Adrenal gland (tissue), 12 donors: ENCODE data around the gene PRPS1. TPM values are rescaled to one million over a fixed set of nuclear protein-coding genes. Genes with fewer than 3 reads are reported as not detected.
"Not testable (repeated sequence)": the region's sequence is repeated elsewhere in the genome, so short reads cannot be mapped to it uniquely, and the experiment has no call there.

Source experiments
- DNase-seq, 7 donors: peaks; one replicate each; pipeline ENCODE4 v3.0.0-alpha.2; 2019 to 2020
- H3K27ac ChIP-seq, 5 donors: fragments of 200-600 bp; sonication (generic) in 4 of 5; 1 replicate in 3 of 5; 2 replicates in 2 of 5; pipeline versions ENCODE4 v1.5.1 to v1.8.0; 2016 to 2020; ENCODE audit warnings: mild to moderate bottlenecking in 1 of 5
- H3K27me3 ChIP-seq: fragments of 200-600 bp; 2 replicates; pipeline ENCODE4 v1.8.0; 2021
- H3K36me3 ChIP-seq, 2 donors: fragments of 200-600 bp; replicated peaks in 1 of 2; 1 replicate in 1 of 2; 2 replicates in 1 of 2; pipeline versions ENCODE4 v1.5.1 to v1.8.0; 2018 to 2022
- H3K4me1 ChIP-seq, 2 donors: fragments of 200-600 bp; replicated peaks in 1 of 2; 1 replicate in 1 of 2; 2 replicates in 1 of 2; pipeline versions ENCODE4 v1.5.1 to v1.8.0; 2018 to 2021
- H3K4me3 ChIP-seq, 4 donors: fragments of 200-600 bp; sonication (generic) in 3 of 4; one replicate each; pipeline ENCODE4 v1.5.1; 2016 to 2018
- H3K9me3 ChIP-seq, 3 donors: fragments of 200-600 bp; sonication (generic) in 1 of 3; replicated peaks in 1 of 3; 1 replicate in 2 of 3; 2 replicates in 1 of 3; pipeline versions ENCODE4 v1.5.1 to v1.8.0; 2016 to 2021
- POLR2A ChIP-seq, 2 donors: fragments of 450-650 bp; IDR thresholded peaks; one replicate each; pipeline ENCODE4 v1.6.1; 2017; ENCODE audit warnings: antibody characterized with exemption in 2 of 2, mild to moderate bottlenecking in 2 of 2, moderate library complexity in 1 of 2
- WGBS, 4 donors: extraction: QIAGEN DNeasy Blood & Tissue Kit in 2 of 4; methylation state at CpG; one replicate each; pipeline versions ENCODE4 v1.1.5 to v1.1.7; 2013 to 2017; 5-methylcytosine and 5-hydroxymethylcytosine counted together
- intact Hi-C, 2 donors: fragments of 100-400 bp; cut with DNase I; formaldehyde crosslinking; loops; one replicate each; pipeline versions ENCODE4 v1.14.1 to v1.15.0; 2022 to 2023
- polyA plus RNA-seq, 3 donors: library from polyadenylated mRNA; stranded (reverse); fragments of 200-250 nt in 2 of 3; fragments of 350-450 nt in 1 of 3; fragmentation: Illumina TruSeq in 1 of 3; extraction: RNeasy Lipid Tissue Mini Kit (QIAGEN cat#74804) in 1 of 3; gene quantifications; one replicate each; pipeline ENCODE4 v1.2.3, GENCODE V29; 2013 to 2014
- total RNA-seq, 9 donors: library from RNA; depleted of rRNA in 4 of 9; stranded (reverse); fragments of >200 nt in 4 of 9; fragments of 120-200 nt in 1 of 9; fragmentation: NEBNext Ultra II Directional in 1 of 9; extraction: Animal tissue kit (Norgen Biotek cat#: 25700) in 1 of 9; gene quantifications; one replicate each; pipeline versions ENCODE4 v1.1.0 to v1.2.4, GENCODE V29; 2013 to 2023
- TF ChIP-seq, protein P1 (sequence below), 6 experiments: fragments of 450-650 bp in 4 of 6; fragments of 200-600 bp in 2 of 6; sonication (generic) in 1 of 6; IDR thresholded peaks; 1 replicate in 5 of 6; 2 replicates in 1 of 6; pipeline versions ENCODE4 v1.5.1 to v1.8.0; 2016 to 2021; ENCODE audit warnings: antibody characterized with exemption in 6 of 6, mild to moderate bottlenecking in 2 of 6, moderate library complexity in 1 of 6
- donor health status: healthy with polysubstance abuse.
- donor health status: Bipolar disorder and iron deficiency.
- donor health status: DM: yes; HTN: yes; CAD: no.
- donor health status: DM: no; HTN: no; CAD: no.
- donor health status: DM: no; HTN: no; CAD: no.
- donor health status: DM: yes; HTN: yes; CAD: no.

The PRPS1 gene
- total and polyA plus RNA-seq, 12 donors: 8.9 to 78.3 (median 33.3) TPM

DNA sequence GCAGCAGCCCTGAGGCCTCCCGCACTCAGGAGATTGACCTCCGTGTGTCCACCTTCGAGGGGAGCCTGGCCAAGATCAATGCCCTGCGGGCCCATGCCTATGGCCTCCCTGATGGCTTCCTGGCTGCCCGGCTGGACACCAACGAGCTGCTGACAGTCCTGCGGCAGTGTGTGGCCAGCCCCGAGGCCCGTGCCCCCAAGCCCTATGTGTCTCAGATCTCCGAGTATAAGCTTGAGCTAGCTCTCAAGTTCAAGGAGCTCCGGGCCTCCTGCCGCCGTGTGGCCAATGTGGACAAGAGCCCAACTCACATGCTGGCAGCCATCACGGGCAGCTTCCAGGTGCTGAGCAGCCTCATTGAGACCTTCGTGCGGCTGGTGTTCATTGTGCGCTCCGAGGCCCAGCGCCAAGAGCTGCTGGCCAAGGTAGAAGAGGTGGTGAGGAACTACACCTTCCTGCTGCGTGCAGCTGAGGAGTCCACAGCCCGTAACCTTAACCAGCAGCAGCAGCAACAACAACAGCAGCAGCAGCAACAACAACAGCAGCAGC is 25.5 kb upstream of the PRPS1 start:
- H3K27me3 ChIP-seq: peaks cover 5% of the 10 kb centered on the region
- intact Hi-C loops: no loop called here
- no peaks in the 10 kb centered on the region for H3K9me3 ChIP-seq
- H3K4me1 ChIP-seq: no peaks in the 10 kb centered on the region
- 85 to 95% (median 92%) methylated on average over 4 to 21 of the region's 21 CpGs for WGBS, 4 donors
- TF ChIP-seq, protein P1, sequence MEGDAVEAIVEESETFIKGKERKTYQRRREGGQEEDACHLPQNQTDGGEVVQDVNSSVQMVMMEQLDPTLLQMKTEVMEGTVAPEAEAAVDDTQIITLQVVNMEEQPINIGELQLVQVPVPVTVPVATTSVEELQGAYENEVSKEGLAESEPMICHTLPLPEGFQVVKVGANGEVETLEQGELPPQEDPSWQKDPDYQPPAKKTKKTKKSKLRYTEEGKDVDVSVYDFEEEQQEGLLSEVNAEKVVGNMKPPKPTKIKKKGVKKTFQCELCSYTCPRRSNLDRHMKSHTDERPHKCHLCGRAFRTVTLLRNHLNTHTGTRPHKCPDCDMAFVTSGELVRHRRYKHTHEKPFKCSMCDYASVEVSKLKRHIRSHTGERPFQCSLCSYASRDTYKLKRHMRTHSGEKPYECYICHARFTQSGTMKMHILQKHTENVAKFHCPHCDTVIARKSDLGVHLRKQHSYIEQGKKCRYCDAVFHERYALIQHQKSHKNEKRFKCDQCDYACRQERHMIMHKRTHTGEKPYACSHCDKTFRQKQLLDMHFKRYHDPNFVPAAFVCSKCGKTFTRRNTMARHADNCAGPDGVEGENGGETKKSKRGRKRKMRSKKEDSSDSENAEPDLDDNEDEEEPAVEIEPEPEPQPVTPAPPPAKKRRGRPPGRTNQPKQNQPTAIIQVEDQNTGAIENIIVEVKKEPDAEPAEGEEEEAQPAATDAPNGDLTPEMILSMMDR (IDR thresholded peaks at IDR 0.05): no peak
- no peak for TF ChIP-seq POLR2A (IDR thresholded peaks at IDR 0.05)
- no peaks in the 10 kb centered on the region for H3K36me3 ChIP-seq
- no peak for DNase-seq
- no peak overlapping the region for H3K27ac ChIP-seq
- no peak overlapping the region for H3K4me3 ChIP-seq

DNA sequence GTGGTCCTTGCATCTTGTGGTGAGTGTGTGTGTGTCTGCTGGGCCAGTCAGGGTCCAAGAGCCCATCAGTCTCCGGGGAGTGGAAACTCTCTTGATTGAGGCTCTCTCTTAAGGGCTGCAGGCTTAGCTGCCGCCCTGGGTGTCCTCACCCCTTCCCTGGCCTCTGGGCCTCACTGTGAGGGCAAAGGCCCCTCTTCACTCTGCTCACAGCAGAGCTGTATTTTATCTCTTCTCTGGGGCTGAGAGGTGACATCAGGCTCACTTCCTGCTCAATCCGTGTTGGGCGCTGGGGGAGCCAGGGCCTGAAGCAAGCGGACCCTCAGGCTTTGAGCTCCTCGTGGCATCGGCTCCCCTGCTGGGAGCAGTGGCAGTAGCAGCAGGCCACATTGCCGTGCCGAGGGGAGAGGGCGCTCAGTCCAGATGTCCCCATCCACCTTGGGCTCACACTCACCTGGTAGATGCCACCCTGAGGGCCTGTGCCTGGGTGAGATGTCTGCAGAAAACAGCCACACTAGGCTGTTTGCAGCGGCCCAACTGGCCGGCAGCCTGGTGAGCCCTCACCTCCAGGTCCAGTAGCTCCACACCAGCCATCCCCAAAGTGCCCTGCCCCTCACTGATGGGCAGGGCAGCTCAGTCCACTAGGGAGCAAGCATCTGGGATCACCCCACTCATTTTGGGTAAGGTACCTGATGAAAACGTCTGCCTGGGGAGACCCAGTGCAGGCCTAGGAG is 24.7 kb upstream of the PRPS1 start:
- no peaks in the 10 kb centered on the region for H3K4me1 ChIP-seq
- no peak overlapping the region for H3K27ac ChIP-seq
- no peaks in the 10 kb centered on the region for H3K36me3 ChIP-seq
- H3K9me3 ChIP-seq: no peaks in the 10 kb centered on the region
- intact Hi-C loops: no loop called here
- H3K27me3 ChIP-seq: peaks cover 5% of the 10 kb centered on the region
- TF ChIP-seq POLR2A (IDR thresholded peaks at IDR 0.05): no peak
- TF ChIP-seq, protein P1 (IDR thresholded peaks at IDR 0.05): no peak
- no peak for DNase-seq
- 70 to 100% (median 76%) methylated on average over 1 to 13 of the region's 13 CpGs for WGBS, 4 donors
- H3K4me3 ChIP-seq: no peak overlapping the region

DNA sequence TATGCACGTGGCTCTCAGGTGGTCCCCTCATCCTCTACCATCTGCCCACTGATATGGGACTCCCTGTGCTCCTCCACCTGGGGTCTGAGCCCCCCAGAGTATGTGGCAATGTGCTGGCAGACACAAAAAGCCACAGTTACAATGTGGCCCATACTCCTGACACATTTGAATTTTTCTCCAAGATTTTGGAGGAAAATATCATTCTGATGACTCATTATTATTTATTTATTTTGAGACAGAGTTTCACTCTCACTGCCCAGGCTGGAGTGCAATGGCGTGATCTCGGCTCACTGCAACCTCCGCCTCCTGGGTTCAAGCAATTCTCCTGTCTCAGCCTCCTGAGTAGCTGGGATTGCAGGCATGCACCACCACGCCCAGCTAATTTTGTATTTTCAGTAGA is 19.2 kb upstream of the PRPS1 start:
- H3K27me3 ChIP-seq, intact Hi-C loops, H3K4me3 ChIP-seq, H3K4me1 ChIP-seq, DNase-seq, H3K36me3 ChIP-seq, H3K27ac ChIP-seq, H3K9me3 ChIP-seq: not testable (repeated sequence)
- 66 to 87% (median 74%) methylated on average over 1 to 5 of the region's 5 CpGs for WGBS, 4 donors

DNA sequence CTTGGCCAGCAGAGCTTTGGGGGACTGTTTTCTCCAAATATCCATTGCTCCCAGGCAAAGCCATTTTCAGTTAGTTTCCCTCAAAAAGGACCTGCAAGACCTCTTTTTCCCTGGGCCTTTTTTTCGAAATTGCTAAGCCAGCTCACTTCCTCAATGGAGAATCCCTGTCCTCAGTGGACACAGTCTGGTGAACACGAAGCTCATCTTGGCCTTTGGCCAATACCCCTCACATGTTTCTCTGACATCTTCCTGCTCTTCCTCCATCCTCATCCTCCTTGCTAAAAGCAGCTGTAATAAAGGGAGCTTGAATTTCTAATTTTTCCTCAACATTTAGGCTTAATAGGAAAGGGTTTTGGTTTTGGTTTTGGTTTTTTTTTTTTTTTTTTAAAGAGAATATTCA is 17.6 kb upstream of the PRPS1 start:
- H3K4me3 ChIP-seq: no peak overlapping the region
- 43 to 64% (median 51%) methylated on average over 2 of the region's 2 CpGs for WGBS, 4 donors
- peaks cover 5% of the 10 kb centered on the region for H3K27me3 ChIP-seq
- no peaks in the 10 kb centered on the region for H3K36me3 ChIP-seq
- no peak overlapping the region for H3K27ac ChIP-seq
- intact Hi-C loops: no loop called here
- no peak for TF ChIP-seq POLR2A (IDR thresholded peaks at IDR 0.05)
- TF ChIP-seq, protein P1 (IDR thresholded peaks at IDR 0.05): no peak
- no peak for DNase-seq
- no peaks in the 10 kb centered on the region for H3K9me3 ChIP-seq
- no peaks in the 10 kb centered on the region for H3K4me1 ChIP-seq

DNA sequence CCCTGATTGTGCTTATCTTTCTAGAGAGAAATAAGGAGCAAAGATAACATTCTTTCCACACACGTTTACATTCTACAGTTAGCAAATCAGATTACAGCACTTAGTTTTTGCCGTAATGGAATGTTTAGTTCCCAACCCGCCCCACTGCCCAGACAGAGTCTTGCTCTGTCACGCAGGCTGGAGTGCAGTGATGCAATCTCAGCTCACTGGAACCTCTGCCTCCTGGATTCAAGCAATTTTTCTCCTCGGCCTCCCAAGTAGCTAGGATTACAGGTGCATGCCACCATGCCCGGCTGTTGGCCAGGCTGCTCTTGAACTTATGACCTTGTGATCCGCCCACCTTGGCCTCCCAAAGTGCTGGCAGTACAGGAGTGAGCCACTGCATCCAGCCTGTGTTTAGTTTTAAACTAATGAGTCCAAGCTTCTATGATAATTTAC is 8.4 kb upstream of the PRPS1 start:
- Histone ChIP-seq H3K27ac (no peak overlapping the region), H3K4me3 (no peak overlapping the region), H3K27me3 (peaks cover 8% of the 10 kb centered on the region), H3K9me3 (no peaks in the 10 kb centered on the region), H3K36me3 (no peaks in the 10 kb centered on the region), H3K4me1 (no peaks in the 10 kb centered on the region)
- 54 to 72% (median 69%) methylated on average over 2 to 7 of the region's 7 CpGs for WGBS, 4 donors
- DNase-seq: no peak
- no peak for TF ChIP-seq POLR2A (IDR thresholded peaks at IDR 0.05)
- TF ChIP-seq, protein P1 (IDR thresholded peaks at IDR 0.05): no peak
- intact Hi-C loops: no loop called here
